T-cell (primary cell): ENCODE data around the gene TCN1. TPM values are rescaled to one million over a fixed set of nuclear protein-coding genes. Genes with fewer than 3 reads are reported as not detected.
"Not testable (repeated sequence)": the region's sequence is repeated elsewhere in the genome, so short reads cannot be mapped to it uniquely, and the experiment has no call there.

Experiments
- ATAC-seq, 4 experiments: fragments of 200-7000 bp in 3 of 4; fragments of 150-1000 bp in 1 of 4; cut with Tn5 transposase; replicated peaks in 1 of 4; 1 replicate in 3 of 4; 2 replicates in 1 of 4; pipeline ENCODE4 v1.10.0; 2021; ENCODE audit warnings: moderate library complexity in 3 of 4, mild to moderate bottlenecking in 2 of 4, moderate number of reproducible peaks in 1 of 4
- CTCF ChIA-PET, 2 donors: fragments of 300-600 bp; sonication (Branson Sonifier 250); formaldehyde crosslinking; loops; one replicate each; lab custom pipeline; 2022; ENCODE audit warnings: antibody characterized with exemption in 2 of 2; lab: Charles Lee
- POLR2A ChIA-PET, 2 donors: fragments of 300-600 bp; sonication (Branson Sonifier 250); formaldehyde crosslinking; loops; one replicate each; lab custom pipeline; 2022; ENCODE audit warnings: antibody characterized with exemption in 2 of 2; lab: Charles Lee
- DNase-seq, 35 experiments: peaks; one replicate each; pipeline versions ENCODE4 v3.0.0 to v3.0.0-alpha.2; 2013 to 2023
- H3K27ac ChIP-seq: one replicate; pipeline ENCODE4 v1.5.1; 2013; ENCODE audit warnings: low read length
- H3K27me3 ChIP-seq, 2 experiments: replicated peaks in 1 of 2; 1 replicate in 1 of 2; 2 replicates in 1 of 2; pipeline versions ENCODE4 v1.6.1 to v1.7.0; 2013; ENCODE audit warnings: low read length in 1 of 2, mixed read lengths in 1 of 2; ENCODE audit not compliant: control insufficient read depth in 2 of 2, insufficient read depth in 2 of 2; ENCODE audit errors: extremely low read depth in 1 of 2
- H3K36me3 ChIP-seq, 2 donors: 1 replicate in 1 of 2; 2 replicates in 1 of 2; pipeline versions ENCODE4 v1.6.1 to v1.7.0; 2013; ENCODE audit warnings: low read length in 1 of 2; ENCODE audit not compliant: control insufficient read depth in 2 of 2, insufficient read depth in 1 of 2; ENCODE audit errors: extremely low read depth in 1 of 2
- H3K4me1 ChIP-seq, 2 experiments: 1 replicate in 1 of 2; 2 replicates in 1 of 2; pipeline versions ENCODE4 v1.6.1 to v1.7.0; 2013; ENCODE audit warnings: low read length in 2 of 2, mixed read lengths in 1 of 2; ENCODE audit not compliant: insufficient read depth in 2 of 2, control insufficient read depth in 1 of 2; ENCODE audit errors: extremely low read depth in 1 of 2
- H3K4me3 ChIP-seq, 2 donors: 1 replicate in 1 of 2; 2 replicates in 1 of 2; pipeline versions ENCODE4 v1.5.1 to v1.7.0; 2013; ENCODE audit warnings: mild to moderate bottlenecking in 2 of 2, low read length in 1 of 2, moderate library complexity in 1 of 2; ENCODE audit not compliant: control insufficient read depth in 1 of 2; ENCODE audit errors: extremely low read depth in 1 of 2
- H3K9me3 ChIP-seq: 2 replicates; pipeline ENCODE4 v1.7.0; 2013
- H3K27ac Mint-ChIP-seq, 2 donors: one replicate each; pipeline ENCODE4 v1.8.0; 2020 to 2021; ENCODE audit warnings: mild to moderate bottlenecking in 2 of 2, mixed read lengths in 2 of 2
- H3K27me3 Mint-ChIP-seq, 2 donors: one replicate each; pipeline ENCODE4 v1.8.0; 2021 to 2022; ENCODE audit warnings: mixed read lengths in 2 of 2
- H3K36me3 Mint-ChIP-seq: one replicate; pipeline ENCODE4 v1.8.0; 2021; ENCODE audit warnings: mixed read lengths
- H3K4me1 Mint-ChIP-seq, 3 donors: one replicate each; pipeline ENCODE4 v1.8.0; 2020 to 2022; ENCODE audit warnings: mixed read lengths in 3 of 3, mild to moderate bottlenecking in 1 of 3
- H3K4me3 Mint-ChIP-seq, 3 donors: one replicate each; pipeline ENCODE4 v1.8.0; 2020 to 2022; ENCODE audit warnings: mild to moderate bottlenecking in 3 of 3, mixed read lengths in 3 of 3, moderate library complexity in 3 of 3
- H3K9me3 Mint-ChIP-seq, 3 donors: one replicate each; pipeline ENCODE4 v1.8.0; 2020 to 2022; ENCODE audit warnings: mixed read lengths in 3 of 3
- WGBS: methylation state at CpG from one replicate; pipeline ENCODE4 v1.1.5; 2013; ENCODE audit warnings: missing lambda C conversion rate; ENCODE audit not compliant: insufficient coverage; 5-methylcytosine and 5-hydroxymethylcytosine counted together
- total RNA-seq, 35 experiments: library from RNA in 6 of 35; stranded (reverse) in 6 of 35; fragments of 120-200 nt in 1 of 35; gene quantifications; one replicate each; pipeline versions ENCODE4 v1.2.1 to v1.2.4 and lab custom pipeline; 2013 to 2026

TCN1 gene
- total RNA-seq, 5 donors from 2014 or later (not counting 1 experiment from before 2014, with no cell fraction given): not detected

- WGBS: 100% methylated on average over 2 of the region's 2 CpGs
- H3K27me3 ChIP-seq, H3K4me3 ChIP-seq, H3K4me1 Mint-ChIP-seq, H3K36me3 Mint-ChIP-seq, H3K27me3 Mint-ChIP-seq, DNase-seq, H3K27ac Mint-ChIP-seq, H3K9me3 Mint-ChIP-seq, ATAC-seq, H3K36me3 ChIP-seq, H3K27ac ChIP-seq, POLR2A ChIA-PET, H3K4me3 Mint-ChIP-seq, H3K4me1 ChIP-seq, H3K9me3 ChIP-seq, CTCF ChIA-PET: not testable (repeated sequence)
These were observed 16.7 kb downstream of the TCN1 start for GRCh38 chr11:59849551-59849950.

DNA sequence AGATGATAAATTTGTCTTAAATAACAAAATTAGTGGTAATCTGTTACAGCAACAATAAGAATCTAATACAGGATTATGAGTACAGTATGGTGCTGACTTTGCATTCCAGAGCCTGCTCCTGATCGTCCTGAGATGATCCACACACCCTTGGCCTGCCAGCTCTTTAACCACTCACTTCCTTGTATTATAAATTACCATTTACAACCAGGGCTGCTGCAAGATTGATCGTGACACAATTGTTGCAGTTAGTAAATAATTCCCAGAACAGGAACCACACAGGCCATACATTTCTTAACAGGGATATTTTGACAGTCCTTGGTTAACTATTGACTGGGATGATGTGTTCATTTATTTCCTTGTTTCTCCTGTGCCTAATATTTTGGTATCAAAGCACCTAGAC, 17.2 kb downstream of the TCN1 start:
- Mint-ChIP-seq H3K9me3 (peaks cover 0 to 4% (median 4%) of the 10 kb centered on the region in 3 donors), H3K27me3 (peaks cover 0 to 4% of the 10 kb centered on the region in 2 donors), H3K27ac (no peak overlapping the region), H3K4me3 (no peak overlapping the region), H3K36me3 (no peaks in the 10 kb centered on the region), H3K4me1 (no peaks in the 10 kb centered on the region)
- ATAC-seq (no peak), DNase-seq (no peak)
- no peaks in the 10 kb centered on the region for H3K36me3 ChIP-seq
- H3K27me3 ChIP-seq: no peaks in the 10 kb centered on the region
- no peak overlapping the region for H3K4me3 ChIP-seq
- CTCF ChIA-PET: no interaction called here
- POLR2A ChIA-PET: no interaction called here
- 40% methylated on average over 1 of the region's 2 CpGs for WGBS
- no peaks in the 10 kb centered on the region for H3K4me1 ChIP-seq
- no peaks in the 10 kb centered on the region for H3K9me3 ChIP-seq
- no peak overlapping the region for H3K27ac ChIP-seq

DNA sequence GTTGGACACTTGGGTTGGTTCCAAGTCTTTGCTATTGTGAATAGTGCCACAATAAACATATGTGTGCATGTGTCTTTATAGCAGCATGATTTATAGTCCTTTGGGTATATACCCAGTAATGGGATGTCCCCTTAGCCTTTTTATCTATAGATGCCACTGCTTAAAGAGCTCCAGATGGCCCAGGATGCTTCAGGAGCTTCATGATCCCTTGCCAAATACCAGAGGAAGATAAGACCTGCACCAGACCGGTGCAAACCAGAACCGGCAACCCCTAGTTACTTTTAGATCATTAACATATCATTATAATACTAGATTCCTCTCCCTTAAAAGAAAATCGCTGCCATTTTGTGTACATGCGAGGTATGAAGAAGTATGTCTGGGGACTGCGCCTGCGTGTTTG, 17.8 kb downstream of the TCN1 start:
- H3K36me3 ChIP-seq, H3K27me3 Mint-ChIP-seq, H3K4me1 ChIP-seq, ATAC-seq, H3K27me3 ChIP-seq, DNase-seq, H3K27ac Mint-ChIP-seq, H3K9me3 Mint-ChIP-seq, CTCF ChIA-PET, H3K4me3 ChIP-seq, POLR2A ChIA-PET, H3K27ac ChIP-seq, H3K36me3 Mint-ChIP-seq, H3K4me3 Mint-ChIP-seq, H3K4me1 Mint-ChIP-seq, H3K9me3 ChIP-seq: not testable (repeated sequence)
- WGBS: no CpG with 5 or more reads among the region's 6 CpGs

- ChIA-PET POLR2A (no interaction called here), CTCF (interaction anchor here in 1 of 2 donors (0.6 kb wide), 3 partner anchors 21 to 481 kb away, joined by 3 to 4 read pairs (median 4); no protein-coding TSS in a partner anchor)
- Histone ChIP-seq H3K36me3 (no peaks in the 10 kb centered on the region), H3K9me3 (no peaks in the 10 kb centered on the region), H3K27ac (no peak overlapping the region), H3K4me1 (no peaks in the 10 kb centered on the region), H3K4me3 (no peak overlapping the region), H3K27me3 (no peaks in the 10 kb centered on the region)
- H3K36me3 Mint-ChIP-seq: no peaks in the 10 kb centered on the region
- DNase-seq: no peak
- no peak overlapping the region for H3K4me3 Mint-ChIP-seq
- peaks cover 0 to 4% of the 10 kb centered on the region in 2 donors for H3K27me3 Mint-ChIP-seq
- 76% methylated on average over 2 of the region's 3 CpGs for WGBS
- H3K9me3 Mint-ChIP-seq: peaks cover 0 to 4% (median 4%) of the 10 kb centered on the region in 3 donors
- H3K27ac Mint-ChIP-seq: no peak overlapping the region
- ATAC-seq: no peak
- H3K4me1 Mint-ChIP-seq: no peaks in the 10 kb centered on the region
These were observed 18.7 kb downstream of the TCN1 start for GRCh38 chr11:59847626-59848025.

DNA sequence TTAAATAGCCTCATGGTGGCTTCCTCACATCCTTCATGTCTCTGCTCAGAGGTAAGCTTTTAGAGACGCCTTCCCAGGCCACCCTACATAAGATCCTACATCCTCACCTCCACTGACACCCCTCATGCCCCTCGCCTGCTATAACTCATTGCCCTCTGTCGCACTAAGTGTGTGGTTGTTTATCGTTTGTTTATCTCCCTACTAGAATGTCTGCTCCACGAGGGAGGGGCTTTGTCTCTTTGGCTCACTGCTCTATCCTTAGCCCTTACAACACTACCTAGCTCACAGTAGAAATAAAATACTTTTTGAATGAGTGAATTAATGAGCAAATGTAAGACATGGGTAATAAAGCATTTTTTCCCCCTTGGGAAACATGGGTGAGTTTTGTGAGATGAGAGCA, 19.7 kb downstream of the TCN1 start:
- H3K4me1 Mint-ChIP-seq: no peaks in the 10 kb centered on the region
- Histone ChIP-seq H3K27ac (no peak overlapping the region), H3K27me3 (no peaks in the 10 kb centered on the region), H3K36me3 (no peaks in the 10 kb centered on the region), H3K4me1 (no peaks in the 10 kb centered on the region), H3K4me3 (no peak overlapping the region), H3K9me3 (no peaks in the 10 kb centered on the region)
- H3K9me3 Mint-ChIP-seq: peaks cover 0 to 4% (median 4%) of the 10 kb centered on the region in 3 donors
- ChIA-PET CTCF (interaction anchor here in 1 of 2 donors (0.6 kb wide), 1 partner anchor 8 kb away, joined by 3 read pairs; no protein-coding TSS in a partner anchor), POLR2A (no interaction called here)
- no peak overlapping the region for H3K4me3 Mint-ChIP-seq
- no peak for DNase-seq
- no peak overlapping the region for H3K27ac Mint-ChIP-seq
- no peak for ATAC-seq
- H3K27me3 Mint-ChIP-seq: peaks cover 3% of the 10 kb centered on the region in 2 donors
- H3K36me3 Mint-ChIP-seq: no peaks in the 10 kb centered on the region
- no CpG with 5 or more reads among the region's 5 CpGs for WGBS

DNA sequence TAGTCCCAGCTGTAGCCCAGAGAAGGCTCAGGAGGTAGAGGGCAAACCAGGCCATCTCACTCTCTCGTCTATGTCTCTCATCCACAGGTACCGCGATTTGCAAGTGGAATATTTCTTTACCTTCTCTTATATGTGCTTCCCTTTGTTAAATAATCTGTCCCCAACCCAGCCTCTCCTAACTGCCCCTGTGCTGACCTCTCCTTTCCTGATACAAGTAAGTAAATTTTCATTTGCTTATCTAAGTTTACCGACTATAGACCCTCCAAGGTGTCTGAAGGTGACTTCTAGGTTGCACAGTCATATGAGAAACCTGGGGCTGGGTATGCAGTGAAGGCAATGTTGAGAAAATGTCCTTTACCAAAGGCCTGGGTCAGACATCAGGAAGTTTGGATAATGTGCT, 20.9 kb downstream of the TCN1 start, which contains the start of gene CBLIF:
Gene CBLIF (minus strand): TSS at position 101 of the 400 bp plus-strand sequence. CDS start 46 bp downstream, at position 55.
- Histone ChIP-seq H3K4me3 (no peak within 1 kb of the TSS), H3K27ac (no peak within 1 kb of the TSS), H3K9me3 (no peaks in the 10 kb centered on the region), H3K4me1 (no peaks in the 10 kb centered on the region), H3K36me3 (no peaks in the 10 kb centered on the region), H3K27me3 (no peaks in the 10 kb centered on the region)
- no peaks in the 10 kb centered on the region for H3K36me3 Mint-ChIP-seq
- 81% methylated on average over 3 of the region's 4 CpGs for WGBS
- DNase-seq (no peak), ATAC-seq (no peak)
- H3K27ac Mint-ChIP-seq: no peak within 1 kb of the TSS
- POLR2A ChIA-PET: no interaction called here
- H3K4me1 Mint-ChIP-seq: no peaks in the 10 kb centered on the region
- CTCF ChIA-PET: no interaction called here
- H3K9me3 Mint-ChIP-seq: peaks cover 0 to 4% (median 4%) of the 10 kb centered on the region in 3 donors
- peaks cover 0 to 3% of the 10 kb centered on the region in 2 donors for H3K27me3 Mint-ChIP-seq
- no peak within 1 kb of the TSS for H3K4me3 Mint-ChIP-seq

DNA sequence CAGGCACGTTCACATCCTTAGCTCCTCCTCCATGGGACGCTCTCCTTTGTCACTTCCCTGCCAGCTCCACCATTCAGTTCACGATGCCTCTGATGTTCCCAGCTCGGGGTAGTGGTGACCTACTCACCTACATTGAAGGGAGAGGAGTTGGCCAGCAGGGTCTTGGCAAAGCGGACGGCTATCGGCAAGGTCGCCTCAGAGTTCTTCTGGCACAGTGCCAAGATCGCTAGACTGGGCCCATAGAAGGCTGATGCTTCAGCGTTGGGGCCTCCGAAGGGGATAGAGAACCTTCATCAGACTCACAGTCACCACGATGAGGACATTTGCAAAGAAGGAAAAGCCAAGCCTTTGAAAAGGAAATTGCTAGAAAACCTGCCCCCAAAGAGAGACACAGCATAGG, 24.0 kb downstream of the TCN1 start:
- Histone ChIP-seq H3K4me1 (no peaks in the 10 kb centered on the region), H3K9me3 (no peaks in the 10 kb centered on the region), H3K27me3 (no peaks in the 10 kb centered on the region), H3K4me3 (no peak overlapping the region), H3K36me3 (no peaks in the 10 kb centered on the region), H3K27ac (no peak overlapping the region)
- Mint-ChIP-seq H3K27me3 (peaks cover 1 to 7% of the 10 kb centered on the region in 2 donors), H3K27ac (no peak overlapping the region), H3K36me3 (no peaks in the 10 kb centered on the region), H3K4me3 (no peak overlapping the region), H3K4me1 (no peaks in the 10 kb centered on the region), H3K9me3 (peaks cover 0 to under 1% (median 0%) of the 10 kb centered on the region in 3 donors)
- DNase-seq (no peak), ATAC-seq (no peak)
- CTCF ChIA-PET: no interaction called here
- WGBS: 93% methylated on average over 10 of the region's 12 CpGs
- POLR2A ChIA-PET: no interaction called here
